B cell (primary cell): ENCODE measurements around the gene PRICKLE3.

ENCODE experiments used
- EZH2 ChIP-seq: IDR thresholded peaks from 2 replicates; pipeline ENCODE4 v1.6.1; 2012; ENCODE audit warnings: borderline replicate concordance, low read depth, mild to moderate bottlenecking, moderate library complexity, low read length; ENCODE audit not compliant: insufficient read depth, poor library complexity, severe bottlenecking
- TF ChIP-seq, protein P1 (sequence below): fragments of 200-600 bp; IDR thresholded peaks from one replicate; pipeline ENCODE4 v1.8.0; 2022; ENCODE audit warnings: antibody characterized with exemption, mild to moderate bottlenecking

- TF ChIP-seq, protein P1, sequence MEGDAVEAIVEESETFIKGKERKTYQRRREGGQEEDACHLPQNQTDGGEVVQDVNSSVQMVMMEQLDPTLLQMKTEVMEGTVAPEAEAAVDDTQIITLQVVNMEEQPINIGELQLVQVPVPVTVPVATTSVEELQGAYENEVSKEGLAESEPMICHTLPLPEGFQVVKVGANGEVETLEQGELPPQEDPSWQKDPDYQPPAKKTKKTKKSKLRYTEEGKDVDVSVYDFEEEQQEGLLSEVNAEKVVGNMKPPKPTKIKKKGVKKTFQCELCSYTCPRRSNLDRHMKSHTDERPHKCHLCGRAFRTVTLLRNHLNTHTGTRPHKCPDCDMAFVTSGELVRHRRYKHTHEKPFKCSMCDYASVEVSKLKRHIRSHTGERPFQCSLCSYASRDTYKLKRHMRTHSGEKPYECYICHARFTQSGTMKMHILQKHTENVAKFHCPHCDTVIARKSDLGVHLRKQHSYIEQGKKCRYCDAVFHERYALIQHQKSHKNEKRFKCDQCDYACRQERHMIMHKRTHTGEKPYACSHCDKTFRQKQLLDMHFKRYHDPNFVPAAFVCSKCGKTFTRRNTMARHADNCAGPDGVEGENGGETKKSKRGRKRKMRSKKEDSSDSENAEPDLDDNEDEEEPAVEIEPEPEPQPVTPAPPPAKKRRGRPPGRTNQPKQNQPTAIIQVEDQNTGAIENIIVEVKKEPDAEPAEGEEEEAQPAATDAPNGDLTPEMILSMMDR = no peak
- TF ChIP-seq EZH2 = no peak
Measured at GRCh38 chrX:49214416-49214815, 28.2 kb upstream of the PRICKLE3 start.
